Lower lobe of right lung (tissue), 2 donors: ENCODE data around the gene GPR39. TPM values are rescaled to one million over a fixed set of nuclear protein-coding genes. Genes with fewer than 3 reads are reported as not detected.

Experiments used
- ATAC-seq, 2 donors: fragments of 200-7000 bp; cut with Tn5 transposase; one replicate each; pipeline ENCODE4 v1.9.1; 2020 to 2022; ENCODE audit warnings: mild to moderate bottlenecking in 2 of 2, moderate library complexity in 2 of 2
- DNase-seq: peaks from one replicate; pipeline ENCODE4 v3.0.0-alpha.2; 2020
- H3K27ac ChIP-seq: fragments of 200-600 bp; one replicate; pipeline ENCODE4 v1.8.0; 2022
- H3K27me3 ChIP-seq: fragments of 200-600 bp; one replicate; pipeline ENCODE4 v1.8.0; 2022; ENCODE audit warnings: low read depth
- H3K36me3 ChIP-seq: fragments of 200-600 bp; one replicate; pipeline ENCODE4 v1.8.0; 2022; ENCODE audit warnings: mild to moderate bottlenecking
- H3K4me1 ChIP-seq: fragments of 200-600 bp; one replicate; pipeline ENCODE4 v1.8.0; 2022
- H3K4me3 ChIP-seq: fragments of 200-600 bp; one replicate; pipeline ENCODE4 v1.8.0; 2022; ENCODE audit warnings: mild to moderate bottlenecking
- H3K9me3 ChIP-seq: fragments of 200-600 bp; one replicate; pipeline ENCODE4 v1.8.0; 2022
- CTCF ChIP-seq: fragments of 200-600 bp; IDR thresholded peaks from one replicate; pipeline ENCODE4 v1.8.0; 2022; ENCODE audit warnings: antibody characterized with exemption, mild to moderate bottlenecking
- intact Hi-C: fragments of 100-400 bp; cut with DNase I; formaldehyde crosslinking; loops from one replicate; pipeline ENCODE4 v1.11.0; 2022
- total RNA-seq: library from RNA; stranded (reverse); fragmentation: NEBNext Ultra II Directional; extraction: Animal tissue kit (Norgen Biotek cat#: 25700); gene quantifications from one replicate; pipeline ENCODE4 v1.2.1, GENCODE V29; 2021
- donor health status: DM: no; HTN: yes; CAD: no; lungs with severe emphysema.

Gene GPR39
- total RNA-seq, 1 donor from 2014 or later, result 11.2 TPM

DNA sequence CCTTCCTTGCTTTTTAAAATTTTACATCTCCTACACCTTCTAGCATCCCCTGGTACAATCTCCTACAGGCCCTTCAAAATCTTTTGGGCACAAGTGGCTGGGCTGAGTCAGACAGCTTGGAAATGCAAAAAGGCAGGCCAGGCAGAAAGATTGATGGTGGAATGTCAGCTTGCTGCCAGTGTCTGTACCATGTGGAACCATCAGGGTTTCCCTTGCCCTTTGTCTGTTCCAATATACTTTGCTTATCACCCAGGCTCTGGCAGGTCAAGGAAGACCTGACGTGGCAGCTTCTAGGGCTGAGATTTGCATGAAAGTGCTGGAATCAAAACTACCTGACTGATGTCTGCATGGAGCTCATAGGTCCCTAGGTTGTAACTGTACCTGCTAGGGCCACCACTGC is 33.3 kb downstream of the GPR39 start:
- DNase-seq, result no peak
- no peak overlapping the region for H3K27ac ChIP-seq
- H3K4me1 ChIP-seq, result no peaks in the 10 kb centered on the region
- H3K27me3 ChIP-seq, result no peaks in the 10 kb centered on the region
- TF ChIP-seq CTCF, result no peak
- peaks cover 12% of the 10 kb centered on the region for H3K9me3 ChIP-seq
- H3K4me3 ChIP-seq, result no peak overlapping the region
- intact Hi-C loops, result no loop called here
- ATAC-seq, result no peak
- no peaks in the 10 kb centered on the region for H3K36me3 ChIP-seq

DNA sequence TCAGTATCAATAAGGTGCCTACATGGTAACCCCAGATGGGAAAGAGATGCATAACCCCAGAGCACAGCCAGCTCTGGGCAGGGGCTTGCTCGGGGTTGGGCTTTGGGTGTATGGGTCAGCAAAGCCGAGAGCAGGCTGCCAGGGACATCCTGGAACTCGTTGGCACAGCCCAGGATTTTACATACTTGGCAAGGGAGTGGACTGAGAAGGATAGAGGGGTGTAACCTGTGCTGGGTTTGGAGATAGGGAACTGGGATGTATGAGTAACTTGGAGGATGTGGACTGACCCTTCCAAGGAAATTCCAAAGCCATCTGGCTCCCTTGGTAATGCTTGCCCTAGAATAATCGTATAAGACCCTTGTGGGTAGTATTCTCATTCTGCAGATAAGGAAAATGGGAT is 44.2 kb downstream of the GPR39 start:
- H3K9me3 ChIP-seq, result peaks cover 23% of the 10 kb centered on the region
- intact Hi-C loops, result no loop called here
- DNase-seq (no peak), ATAC-seq (no peak)
- H3K4me1 ChIP-seq, result no peaks in the 10 kb centered on the region
- no peak overlapping the region for H3K4me3 ChIP-seq
- no peaks in the 10 kb centered on the region for H3K36me3 ChIP-seq
- no peak for TF ChIP-seq CTCF
- no peak overlapping the region for H3K27ac ChIP-seq
- H3K27me3 ChIP-seq, result no peaks in the 10 kb centered on the region

GRCh38 chr2:132462236-132462635 is 45.6 kb downstream of the GPR39 start:
- Histone ChIP-seq H3K4me3 (no peak overlapping the region), H3K4me1 (no peaks in the 10 kb centered on the region), H3K27me3 (no peaks in the 10 kb centered on the region), H3K27ac (no peak overlapping the region), H3K36me3 (no peaks in the 10 kb centered on the region), H3K9me3 (peaks cover 37% of the 10 kb centered on the region)
- no peak for TF ChIP-seq CTCF
- intact Hi-C loops, result no loop called here
- ATAC-seq, result no peak
- DNase-seq, result no peak

DNA sequence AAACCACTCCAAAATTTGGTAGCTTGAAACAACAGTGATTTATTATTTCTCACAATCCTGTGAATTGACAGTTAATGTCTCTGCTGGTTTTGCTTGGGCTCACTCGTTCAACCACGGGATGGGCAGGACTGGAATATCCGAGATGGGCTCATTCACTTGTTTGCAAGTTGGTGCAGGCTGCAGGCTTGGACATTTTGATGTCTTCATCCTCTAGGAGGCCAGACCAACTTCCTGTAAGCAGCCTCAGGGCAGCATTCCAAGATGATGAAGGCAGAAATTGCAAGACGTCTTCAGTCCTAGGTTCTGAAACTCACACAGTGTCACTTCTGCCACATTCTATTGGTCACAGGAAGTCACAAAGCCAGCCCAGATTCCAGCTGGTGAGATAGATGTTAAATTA is 47.1 kb downstream of the GPR39 start:
- no peak for DNase-seq
- no peak overlapping the region for H3K4me3 ChIP-seq
- H3K27me3 ChIP-seq, result no peaks in the 10 kb centered on the region
- H3K27ac ChIP-seq, result no peak overlapping the region
- H3K36me3 ChIP-seq, result no peaks in the 10 kb centered on the region
- H3K4me1 ChIP-seq, result no peaks in the 10 kb centered on the region
- H3K9me3 ChIP-seq, result peaks cover 52% of the 10 kb centered on the region
- intact Hi-C loops, result no loop called here
- ATAC-seq, result no peak
- TF ChIP-seq CTCF, result no peak

DNA sequence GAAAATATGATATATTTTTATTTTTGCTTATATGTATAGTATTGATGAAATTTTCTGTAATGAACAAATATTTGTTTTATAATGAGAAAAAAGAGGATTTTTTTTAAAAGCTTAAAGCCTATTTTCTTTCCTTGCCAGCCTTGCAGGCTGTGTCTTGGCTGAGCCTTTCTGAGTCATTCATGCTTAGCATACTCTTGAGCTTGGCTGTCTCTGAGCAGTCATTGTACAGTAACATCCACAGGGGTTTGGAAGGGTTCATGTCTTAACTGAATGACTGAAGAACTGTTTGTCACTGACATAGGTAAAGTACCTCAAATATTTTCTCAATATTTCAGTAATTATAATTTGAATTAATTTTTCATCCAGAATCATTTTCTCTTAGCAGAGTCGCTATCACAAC is 49.3 kb downstream of the GPR39 start:
- H3K27me3 ChIP-seq, result no peaks in the 10 kb centered on the region
- H3K9me3 ChIP-seq, result peaks cover 52% of the 10 kb centered on the region
- no peaks in the 10 kb centered on the region for H3K36me3 ChIP-seq
- no peak overlapping the region for H3K4me3 ChIP-seq
- intact Hi-C loops, result no loop called here
- no peak overlapping the region for H3K27ac ChIP-seq
- H3K4me1 ChIP-seq, result no peaks in the 10 kb centered on the region
- ATAC-seq (no peak), DNase-seq (no peak)
- no peak for TF ChIP-seq CTCF
